ENCODE results near the gene NDOR1.

NDOR1 gene

GRCh38 chr9:137213160-137214060 is 7.9 kb downstream of the NDOR1 start:
- no peak for TF ChIP-seq GATA3 (IDR thresholded peaks at IDR 0.05; ENCODE audit: low read depth, low read length)
- no peak for TF ChIP-seq GATA2 (IDR thresholded peaks at IDR 0.05; ENCODE audit: low read depth, low read length)

- TF ChIP-seq GATA2 (IDR thresholded peaks at IDR 0.05; ENCODE audit: low read depth, low read length) (no peak), GATA3 (IDR thresholded peaks at IDR 0.05; ENCODE audit: low read depth, low read length) (no peak)
Observed at GRCh38 chr9:137214620-137215019, 9.1 kb downstream of the NDOR1 start.

- TF ChIP-seq GATA2 (IDR thresholded peaks at IDR 0.05; ENCODE audit: low read depth, low read length) (no peak), GATA3 (IDR thresholded peaks at IDR 0.05; ENCODE audit: low read depth, low read length) (no peak)
Observed at GRCh38 chr9:137215196-137215986, 9.9 kb downstream of the NDOR1 start.

- TF ChIP-seq GATA3 (IDR thresholded peaks at IDR 0.05; ENCODE audit: low read depth, low read length) (no peak), GATA2 (IDR thresholded peaks at IDR 0.05; ENCODE audit: low read depth, low read length) (no peak)
Observed at GRCh38 chr9:137216188-137216965, 10.9 kb downstream of the NDOR1 start.

DNA sequence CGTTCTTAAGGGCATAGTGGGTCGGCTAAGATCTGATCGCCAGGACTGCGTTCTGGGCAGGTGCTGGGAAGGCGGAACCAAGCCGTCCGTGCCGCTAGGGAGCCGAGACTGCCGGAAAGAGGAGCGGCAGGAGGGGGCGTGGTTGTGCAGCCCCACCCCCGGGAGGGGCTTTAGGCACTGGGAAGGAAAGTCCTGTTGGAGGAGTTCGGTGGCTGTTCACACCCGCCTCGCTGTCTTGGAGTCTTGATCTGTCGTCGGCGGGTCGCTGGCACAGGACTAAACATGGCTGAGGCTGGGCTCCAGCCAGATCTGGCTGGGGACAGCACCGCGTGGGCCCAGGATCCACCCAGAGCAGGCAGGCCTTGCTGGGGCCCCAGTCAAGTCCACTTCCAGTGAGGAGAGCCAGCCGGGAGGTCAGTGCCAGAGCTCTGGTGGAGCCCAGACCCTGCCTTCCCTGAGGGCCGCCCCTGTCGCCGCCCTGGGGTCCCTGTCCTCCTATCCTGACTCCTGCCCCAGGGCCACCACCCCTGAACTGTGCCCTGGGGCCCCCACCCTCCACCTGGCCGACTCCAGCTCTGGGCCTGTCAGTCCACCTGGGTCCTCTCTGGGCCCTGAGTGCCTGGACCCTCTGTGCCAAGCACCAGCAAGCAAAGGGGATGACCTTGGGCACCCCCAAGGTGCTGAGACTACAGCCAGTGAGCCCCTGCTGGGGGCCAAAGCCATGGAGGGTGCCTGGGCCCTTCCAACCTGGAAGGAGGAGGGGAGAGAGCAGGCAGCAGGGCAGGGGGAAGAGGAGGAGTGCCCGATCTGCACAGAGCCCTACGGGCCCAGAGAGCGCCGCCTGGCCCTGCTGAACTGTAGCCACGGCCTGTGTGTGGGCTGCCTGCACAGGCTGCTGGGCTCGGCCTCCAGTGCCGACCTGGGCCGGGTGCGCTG is 12.0 kb downstream of the NDOR1 start:
- TF ChIP-seq GATA2 (IDR thresholded peaks at IDR 0.05; ENCODE audit: low read depth, low read length) (no peak), GATA3 (IDR thresholded peaks at IDR 0.05; ENCODE audit: low read depth, low read length) (no peak)

- TF ChIP-seq GATA2 (IDR thresholded peaks at IDR 0.05; ENCODE audit: low read depth, low read length) (no peak), GATA3 (IDR thresholded peaks at IDR 0.05; ENCODE audit: low read depth, low read length) (no peak)
Observed at GRCh38 chr9:137218212-137218753, 12.8 kb downstream of the NDOR1 start.

- TF ChIP-seq GATA2 (IDR thresholded peaks at IDR 0.05; ENCODE audit: low read depth, low read length), result no peak
- TF ChIP-seq GATA3 (IDR thresholded peaks at IDR 0.05; ENCODE audit: low read depth, low read length), result no peak
Observed at GRCh38 chr9:137218754-137219271, 13.3 kb downstream of the NDOR1 start.

- TF ChIP-seq GATA2 (IDR thresholded peaks at IDR 0.05; ENCODE audit: low read depth, low read length), result no peak
- no peak for TF ChIP-seq GATA3 (IDR thresholded peaks at IDR 0.05; ENCODE audit: low read depth, low read length)
Observed at GRCh38 chr9:137219757-137220316, 14.3 kb downstream of the NDOR1 start.

- no peak for TF ChIP-seq GATA2 (IDR thresholded peaks at IDR 0.05; ENCODE audit: low read depth, low read length)
- no peak for TF ChIP-seq GATA3 (IDR thresholded peaks at IDR 0.05; ENCODE audit: low read depth, low read length)
Observed at GRCh38 chr9:137220317-137221094, 15.0 kb downstream of the NDOR1 start.

DNA sequence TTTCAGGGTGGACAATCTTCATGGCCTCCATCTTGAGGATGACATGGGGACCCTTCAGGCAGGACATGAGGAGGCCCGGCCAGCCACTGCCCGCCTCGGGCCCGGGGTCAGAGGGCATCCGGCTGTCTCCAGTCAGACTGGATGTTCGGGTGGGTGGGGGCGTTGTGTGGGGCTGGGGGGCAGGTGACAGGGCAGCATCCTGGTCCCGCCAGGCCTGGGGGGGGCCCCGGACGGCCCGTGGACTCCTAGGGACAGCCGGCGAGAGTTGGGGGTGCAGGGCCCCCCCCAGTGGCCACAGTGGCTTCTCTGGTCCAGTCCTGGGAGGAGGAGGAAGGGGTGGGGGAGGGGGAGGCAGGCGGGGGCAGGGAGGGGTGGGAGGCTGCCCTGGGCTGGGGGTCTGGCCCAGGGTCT is 15.6 kb downstream of the NDOR1 start:
- no peak for TF ChIP-seq GATA3 (IDR thresholded peaks at IDR 0.05; ENCODE audit: low read depth, low read length)

DNA sequence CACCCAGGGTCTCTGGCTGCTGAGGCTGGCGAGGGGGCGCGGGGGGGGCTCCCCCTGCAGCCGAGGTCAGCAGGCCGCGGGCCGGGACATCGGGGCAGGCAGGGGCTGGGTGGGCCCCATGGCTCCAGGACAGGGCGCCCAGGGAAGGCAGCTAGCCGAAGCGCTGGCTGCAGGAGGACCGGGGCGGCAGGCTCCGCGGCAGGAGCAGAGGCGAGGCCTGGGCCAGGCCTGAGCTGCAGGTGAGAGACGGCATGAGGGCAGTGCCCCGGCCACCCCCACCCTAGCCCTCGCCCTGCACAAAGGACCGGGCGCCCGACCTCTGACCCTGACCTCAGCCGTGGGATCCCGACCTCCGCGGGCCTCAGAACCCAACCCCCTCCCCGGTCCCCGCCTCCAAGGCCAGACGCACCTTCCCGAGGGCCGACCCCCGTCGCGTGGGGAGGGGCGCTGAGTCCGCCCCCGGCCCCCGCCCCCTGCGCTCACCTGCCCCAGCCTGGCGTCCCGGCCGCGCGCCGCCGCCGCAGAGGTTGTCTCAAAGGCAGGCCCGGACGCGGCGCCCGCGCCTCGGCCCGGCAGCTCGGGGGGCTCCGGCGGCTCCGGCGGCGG is 16.1 kb downstream of the NDOR1 start:
- no peak for TF ChIP-seq GATA2 (IDR thresholded peaks at IDR 0.05; ENCODE audit: low read depth, low read length)
- no peak for TF ChIP-seq GATA3 (IDR thresholded peaks at IDR 0.05; ENCODE audit: low read depth, low read length)

Measured in SH-SY5Y (cell line).